ENCODE measurements around the gene SYT1.

- TF ChIP-seq POLR2A (IDR thresholded peaks at IDR 0.05; ENCODE audit: low read depth, low read length) = no peak
- no peak for TF ChIP-seq POLR2AphosphoS5 (IDR thresholded peaks at IDR 0.05; ENCODE audit: low read depth, low read length)
Observed at GRCh38 chr12:79381248-79382208, 517.0 kb downstream of the SYT1 start.

All from GM12892 (cell line).